H9 (cell line): Measurements from ENCODE around the gene POP4. TPM values are rescaled to one million over a fixed set of nuclear protein-coding genes. Genes with fewer than 3 reads are reported as not detected.

Source experiments
- DNase-seq: peaks from one replicate; pipeline ENCODE4 v3.0.0-alpha.2; 2017
- H2AFZ ChIP-seq: one replicate; pipeline ENCODE4 v1.6.1; 2013; ENCODE audit warnings: mild to moderate bottlenecking, low read length, control low read depth, moderate library complexity
- H2AK5ac ChIP-seq: 2 replicates; pipeline ENCODE4 v1.6.1; 2013; ENCODE audit warnings: low read length, control low read depth, mixed read lengths; ENCODE audit not compliant: insufficient read length
- H2BK120ac ChIP-seq: one replicate; pipeline ENCODE4 v1.6.1; 2013; ENCODE audit warnings: low read depth, mild to moderate bottlenecking, low read length, control low read depth, inconsistent platforms; ENCODE audit not compliant: poor library complexity, severe bottlenecking
- H2BK12ac ChIP-seq: 2 replicates; pipeline ENCODE4 v1.6.1; 2013; ENCODE audit warnings: low read length, control low read depth, mixed read lengths, low read depth; ENCODE audit not compliant: insufficient read length
- H2BK15ac ChIP-seq: 2 replicates; pipeline ENCODE4 v1.6.1; 2013; ENCODE audit warnings: low read depth, low read length, control low read depth
- H2BK20ac ChIP-seq: one replicate; pipeline ENCODE4 v1.6.1; 2013; ENCODE audit warnings: low read depth, mild to moderate bottlenecking, low read length, control low read depth, inconsistent platforms; ENCODE audit not compliant: poor library complexity, severe bottlenecking
- H2BK5ac ChIP-seq: 2 replicates; pipeline ENCODE4 v1.6.1; 2013; ENCODE audit warnings: low read length, control low read depth, mixed read lengths; ENCODE audit not compliant: insufficient read length
- H3K14ac ChIP-seq: 2 replicates; pipeline ENCODE4 v1.6.1; 2013; ENCODE audit warnings: low read length, control low read depth; ENCODE audit not compliant: insufficient read depth
- H3K18ac ChIP-seq: 2 replicates; pipeline ENCODE4 v1.6.1; 2013; ENCODE audit warnings: low read depth, mild to moderate bottlenecking, mixed read lengths, low read length, control low read depth; ENCODE audit not compliant: insufficient read length
- H3K23ac ChIP-seq: 2 replicates; pipeline ENCODE4 v1.6.1; 2013; ENCODE audit warnings: low read length, control low read depth, mixed read lengths, low read depth; ENCODE audit not compliant: insufficient read length
- H3K23me2 ChIP-seq: 2 replicates; pipeline ENCODE4 v1.6.1; 2013; ENCODE audit warnings: low read depth, mild to moderate bottlenecking, mixed read lengths, low read length, control low read depth; ENCODE audit not compliant: insufficient read length, poor library complexity, severe bottlenecking
- H3K27ac ChIP-seq: 2 replicates; pipeline ENCODE4 v1.5.1; 2013; ENCODE audit warnings: low read length, control low read depth, mixed read lengths, low read depth; ENCODE audit not compliant: insufficient read length
- H3K27me3 ChIP-seq: 2 replicates; pipeline ENCODE4 v1.6.1; 2013; ENCODE audit warnings: low read length, control low read depth, inconsistent platforms; ENCODE audit not compliant: insufficient read depth
- H3K4ac ChIP-seq: 2 replicates; pipeline ENCODE4 v1.6.1; 2013; ENCODE audit warnings: low read depth, mild to moderate bottlenecking, control low read depth, inconsistent platforms, low read length, moderate library complexity
- H3K4me1 ChIP-seq: 2 replicates; pipeline ENCODE4 v1.6.1; 2013; ENCODE audit warnings: low read length, control low read depth, inconsistent platforms; ENCODE audit not compliant: insufficient read depth
- H3K4me2 ChIP-seq: 2 replicates; pipeline ENCODE4 v1.6.1; 2013; ENCODE audit warnings: low read length, control low read depth, mixed read lengths; ENCODE audit not compliant: insufficient read length, insufficient read depth
- H3K56ac ChIP-seq: 2 replicates; pipeline ENCODE4 v1.6.1; 2013; ENCODE audit warnings: low read depth, mild to moderate bottlenecking, mixed read lengths, low read length, control low read depth; ENCODE audit not compliant: insufficient read length
- H3K79me1 ChIP-seq: 2 replicates; pipeline ENCODE4 v1.6.1; 2013; ENCODE audit warnings: low read depth, mild to moderate bottlenecking, moderate library complexity, low read length, control low read depth, inconsistent platforms; ENCODE audit not compliant: insufficient read depth, poor library complexity, severe bottlenecking
- H3K79me2 ChIP-seq: 2 replicates; pipeline ENCODE4 v1.6.1; 2013; ENCODE audit warnings: low read length, control low read depth, inconsistent platforms; ENCODE audit not compliant: insufficient read depth
- H3K9ac ChIP-seq: 2 replicates; pipeline ENCODE4 v1.6.1; 2013; ENCODE audit warnings: low read length, control low read depth, mixed read lengths; ENCODE audit not compliant: insufficient read length; ENCODE audit errors: extremely low read depth
- H3K9me3 ChIP-seq: one replicate; pipeline ENCODE4 v1.6.1; 2013; ENCODE audit warnings: low read depth, low read length, inconsistent platforms; ENCODE audit not compliant: control insufficient read depth
- H3T11ph ChIP-seq: one replicate; pipeline ENCODE4 v1.6.1; 2013; ENCODE audit warnings: mild to moderate bottlenecking, low read length, control low read depth, inconsistent platforms
- H4K20me1 ChIP-seq: one replicate; pipeline ENCODE4 v1.6.1; 2013; ENCODE audit not compliant: control insufficient read depth, insufficient read length, insufficient read depth
- H4K5ac ChIP-seq: 2 replicates; pipeline ENCODE4 v1.6.1; 2013; ENCODE audit warnings: low read depth, mild to moderate bottlenecking, mixed read lengths, low read length, control low read depth; ENCODE audit not compliant: insufficient read length
- H4K8ac ChIP-seq: replicated peaks from 2 replicates; pipeline ENCODE4 v1.6.1; 2013; ENCODE audit warnings: low read length, control low read depth, mixed read lengths, low read depth; ENCODE audit not compliant: insufficient read length
- H4K91ac ChIP-seq: 2 replicates; pipeline ENCODE4 v1.6.1; 2013; ENCODE audit warnings: low read depth, mild to moderate bottlenecking, moderate library complexity, mixed read lengths, low read length, control low read depth; ENCODE audit not compliant: insufficient read length
- H3K27ac Mint-ChIP-seq, 3 experiments: 2 replicates in 2 of 3; 3 replicates in 1 of 3; pipeline ENCODE4 v1.8.0; 2020 to 2021; ENCODE audit warnings: mixed read lengths in 3 of 3, mild to moderate bottlenecking in 1 of 3, moderate library complexity in 1 of 3
- H3K27me3 Mint-ChIP-seq: 2 replicates; pipeline ENCODE4 v1.8.0; 2021; ENCODE audit warnings: low read depth, mild to moderate bottlenecking, moderate library complexity, mixed read lengths
- H3K36me3 Mint-ChIP-seq, 3 experiments: 2 replicates in 2 of 3; 3 replicates in 1 of 3; pipeline ENCODE4 v1.8.0; 2020 to 2021; ENCODE audit warnings: low read depth in 3 of 3, mixed read lengths in 3 of 3; ENCODE audit not compliant: insufficient read depth in 1 of 3
- H3K4me1 Mint-ChIP-seq, 2 experiments: 2 replicates each; pipeline ENCODE4 v1.8.0; 2020; ENCODE audit warnings: mixed read lengths in 2 of 2
- H3K4me3 Mint-ChIP-seq, 2 experiments: 2 replicates in 1 of 2; 3 replicates in 1 of 2; pipeline ENCODE4 v1.8.0; 2020 to 2021; ENCODE audit warnings: mild to moderate bottlenecking in 2 of 2, mixed read lengths in 2 of 2, moderate library complexity in 1 of 2
- H3K9me3 Mint-ChIP-seq, 2 experiments: 2 replicates in 1 of 2; 3 replicates in 1 of 2; pipeline ENCODE4 v1.8.0; 2020; ENCODE audit warnings: mild to moderate bottlenecking in 2 of 2, mixed read lengths in 2 of 2, moderate library complexity in 1 of 2
- WGBS: extraction: QIAGEN DNeasy Blood & Tissue Kit; methylation state at CpG from one replicate; pipeline ENCODE4 v1.1.7; 2013; ENCODE audit warnings: missing lambda C conversion rate, low lambda C conversion rate, mixed read lengths; ENCODE audit not compliant: insufficient read length; ENCODE audit errors: extremely low coverage; 5-methylcytosine and 5-hydroxymethylcytosine counted together
- total RNA-seq: library from RNA; stranded (reverse); gene quantifications from 2 replicates; pipeline ENCODE4 v1.2.1, GENCODE V29; 2021
- TF ChIP-seq, protein P1 (sequence below): fragments of 200-600 bp; sonication (generic); conservative IDR thresholded peaks from 3 replicates; pipeline ENCODE4 v1.8.0; 2021; ENCODE audit warnings: antibody characterized with exemption, mild to moderate bottlenecking

Gene POP4
- total RNA-seq, 1 experiment from 2014 or later, result 51.4 TPM

- no peaks in the 10 kb centered on the region for H3K9me3 Mint-ChIP-seq
Observed at GRCh38 chr19:29618434-29618833, 12.4 kb downstream of the POP4 start.

More at GRCh38 chr19:29618434-29618833, 12.4 kb downstream of the POP4 start:
- peaks cover 10 to 21% (median 13%) of the 10 kb centered on the region in 3 experiments for H3K36me3 Mint-ChIP-seq
- no peak for DNase-seq
- no peak overlapping the region for H2BK12ac ChIP-seq
- H3K4me1 ChIP-seq, result no peaks in the 10 kb centered on the region
- H2BK5ac ChIP-seq, result no peak overlapping the region
- H2BK20ac ChIP-seq, result no peak overlapping the region
- H3K79me2 ChIP-seq, result no peaks in the 10 kb centered on the region
- no CpG with 5 or more reads among the region's 7 CpGs for WGBS
- H4K8ac ChIP-seq, result no peak overlapping the region
- H3K9me3 ChIP-seq, result no peaks in the 10 kb centered on the region
- no peak overlapping the region for H2BK15ac ChIP-seq
- no peak overlapping the region for H3K4ac ChIP-seq
- H3K27me3 Mint-ChIP-seq, result no peaks in the 10 kb centered on the region; the same call in 1 of the 2 replicates
- H3K79me1 ChIP-seq, result no peaks in the 10 kb centered on the region
- H3K27me3 ChIP-seq, result no peaks in the 10 kb centered on the region
- H2BK120ac ChIP-seq, result no peak overlapping the region
- no peak overlapping the region for H3K56ac ChIP-seq
- no peak overlapping the region for H3K27ac Mint-ChIP-seq
- H4K20me1 ChIP-seq, result no peaks in the 10 kb centered on the region
- H3K23me2 ChIP-seq, result no peaks in the 10 kb centered on the region
- H4K5ac ChIP-seq, result no peak overlapping the region
- no peak overlapping the region; the same call in 1 of the 2 replicates for H3K14ac ChIP-seq
- H3K18ac ChIP-seq, result no peak overlapping the region
- no peak overlapping the region for H2AK5ac ChIP-seq
- TF ChIP-seq, protein P1, sequence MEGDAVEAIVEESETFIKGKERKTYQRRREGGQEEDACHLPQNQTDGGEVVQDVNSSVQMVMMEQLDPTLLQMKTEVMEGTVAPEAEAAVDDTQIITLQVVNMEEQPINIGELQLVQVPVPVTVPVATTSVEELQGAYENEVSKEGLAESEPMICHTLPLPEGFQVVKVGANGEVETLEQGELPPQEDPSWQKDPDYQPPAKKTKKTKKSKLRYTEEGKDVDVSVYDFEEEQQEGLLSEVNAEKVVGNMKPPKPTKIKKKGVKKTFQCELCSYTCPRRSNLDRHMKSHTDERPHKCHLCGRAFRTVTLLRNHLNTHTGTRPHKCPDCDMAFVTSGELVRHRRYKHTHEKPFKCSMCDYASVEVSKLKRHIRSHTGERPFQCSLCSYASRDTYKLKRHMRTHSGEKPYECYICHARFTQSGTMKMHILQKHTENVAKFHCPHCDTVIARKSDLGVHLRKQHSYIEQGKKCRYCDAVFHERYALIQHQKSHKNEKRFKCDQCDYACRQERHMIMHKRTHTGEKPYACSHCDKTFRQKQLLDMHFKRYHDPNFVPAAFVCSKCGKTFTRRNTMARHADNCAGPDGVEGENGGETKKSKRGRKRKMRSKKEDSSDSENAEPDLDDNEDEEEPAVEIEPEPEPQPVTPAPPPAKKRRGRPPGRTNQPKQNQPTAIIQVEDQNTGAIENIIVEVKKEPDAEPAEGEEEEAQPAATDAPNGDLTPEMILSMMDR, result no peak
- no peak overlapping the region for H3K4me2 ChIP-seq
- H3K27ac ChIP-seq, result no peak overlapping the region
- no peaks in the 10 kb centered on the region for H3K4me1 Mint-ChIP-seq
- no peak overlapping the region for H4K91ac ChIP-seq
- no peak overlapping the region for H3K23ac ChIP-seq
- H3K4me3 Mint-ChIP-seq, result no peak overlapping the region
- H3K9ac ChIP-seq, result no peak overlapping the region
- H2AFZ ChIP-seq, result no peak overlapping the region
- H3T11ph ChIP-seq, result no peak overlapping the region
